IMR-90 (cell line): ENCODE results near the gene BCL7A. TPM values are rescaled to one million over a fixed set of nuclear protein-coding genes. Genes with fewer than 3 reads are reported as not detected.

ENCODE experiments used
- ATAC-seq: fragments of 200-7000 bp; cut with Tn5 transposase; 2 replicates; pipeline ENCODE4 v1.9.1; 2020; ENCODE audit warnings: low read depth, mild to moderate bottlenecking, moderate library complexity
- BruUV-seq: library from RNA; stranded (reverse); fragments of 400-500 nt; replicated peaks from 2 replicates; lab custom pipeline; 2021; lab: Mats Ljungman, UMichigan
- CTCF ChIA-PET: fragments of 300-600 bp; formaldehyde crosslinking; extraction: SDS; loops from one replicate; lab custom pipeline; 2021; ENCODE audit warnings: antibody characterized with exemption; lab: Yijun Ruan, JAX
- POLR2A ChIA-PET: fragments of 300-600 bp; sonication (Branson Sonifier 250); formaldehyde crosslinking; loops from one replicate; lab custom pipeline; 2022; ENCODE audit warnings: antibody characterized with exemption; ENCODE audit not compliant: unreplicated experiment; lab: Charles Lee
- DNase-seq: peaks from one replicate; pipeline ENCODE4 v3.0.0; 2013
- H2AFZ ChIP-seq: replicated peaks from 2 replicates; pipeline ENCODE3; 2013; ENCODE audit warnings: low read length, mild to moderate bottlenecking; ENCODE audit not compliant: poor library complexity
- H2AK5ac ChIP-seq: 2 replicates; pipeline ENCODE4 v1.6.1; 2013; ENCODE audit warnings: low read depth, low read length, inconsistent platforms
- H2AK9ac ChIP-seq: replicated peaks from 2 replicates; pipeline ENCODE3; 2013; ENCODE audit warnings: mild to moderate bottlenecking, low read depth, low read length, moderate library complexity; ENCODE audit not compliant: poor library complexity
- H2BK120ac ChIP-seq: 2 replicates; pipeline ENCODE4 v1.6.1; 2013; ENCODE audit warnings: low read depth, low read length, inconsistent platforms
- H2BK15ac ChIP-seq: 3 replicates; pipeline ENCODE4 v1.6.1; 2013; ENCODE audit warnings: low read depth, low read length, inconsistent platforms
- H2BK20ac ChIP-seq: 2 replicates; pipeline ENCODE4 v1.6.1; 2013; ENCODE audit warnings: low read depth, mild to moderate bottlenecking, inconsistent platforms, low read length, moderate library complexity
- H2BK5ac ChIP-seq: 2 replicates; pipeline ENCODE4 v1.6.1; 2013; ENCODE audit warnings: mild to moderate bottlenecking, low read depth, low read length, inconsistent platforms; ENCODE audit not compliant: poor library complexity, severe bottlenecking
- H3K14ac ChIP-seq: replicated peaks from 2 replicates; pipeline ENCODE4 v1.6.1; 2013; ENCODE audit warnings: low read depth, low read length, inconsistent platforms
- H3K18ac ChIP-seq: 2 replicates; pipeline ENCODE4 v1.6.1; 2013; ENCODE audit warnings: low read depth, low read length, control low read depth
- H3K23ac ChIP-seq: 2 replicates; pipeline ENCODE4 v1.6.1; 2013; ENCODE audit warnings: low read depth, low read length, inconsistent platforms
- H3K27ac ChIP-seq: 2 replicates; pipeline ENCODE4 v1.5.1; 2013; ENCODE audit warnings: mild to moderate bottlenecking, control low read depth, low read length; ENCODE audit not compliant: insufficient read depth
- H3K27me3 ChIP-seq: 2 replicates; pipeline ENCODE4 v1.6.1; 2013; ENCODE audit warnings: low read length; ENCODE audit not compliant: control insufficient read depth, insufficient read depth
- H3K36me3 ChIP-seq: 2 replicates; pipeline ENCODE4 v1.6.1; 2013; ENCODE audit warnings: low read length, mixed read lengths; ENCODE audit not compliant: control insufficient read depth, insufficient read depth
- H3K4ac ChIP-seq: 2 replicates; pipeline ENCODE4 v1.6.1; 2013; ENCODE audit warnings: low read depth, low read length, inconsistent platforms
- H3K4me1 ChIP-seq: 2 replicates; pipeline ENCODE4 v1.6.1; 2013; ENCODE audit warnings: low read length, mixed read lengths; ENCODE audit not compliant: control insufficient read depth, insufficient read depth
- H3K4me2 ChIP-seq: 2 replicates; pipeline ENCODE4 v1.6.1; 2013; ENCODE audit warnings: low read depth, mild to moderate bottlenecking, control low read depth, low read length, moderate library complexity
- H3K4me3 ChIP-seq: 2 replicates; pipeline ENCODE4 v1.5.1; 2013; ENCODE audit warnings: low read depth, mild to moderate bottlenecking, control low read depth, low read length, moderate library complexity; ENCODE audit not compliant: insufficient read depth
- H3K56ac ChIP-seq: 2 replicates; pipeline ENCODE4 v1.6.1; 2013; ENCODE audit warnings: low read length, inconsistent platforms; ENCODE audit not compliant: insufficient read depth; ENCODE audit errors: extremely low read depth
- H3K79me1 ChIP-seq, 2 experiments: 2 replicates each; pipeline ENCODE4 v1.6.1; 2013; ENCODE audit warnings: low read length in 2 of 2, inconsistent platforms in 1 of 2, low read depth in 1 of 2
- H3K9ac ChIP-seq: 2 replicates; pipeline ENCODE4 v1.6.1; 2013; ENCODE audit warnings: low read depth, low read length, control low read depth
- H3K9me1 ChIP-seq: 2 replicates; pipeline ENCODE4 v1.6.1; 2013; ENCODE audit warnings: low read length, inconsistent platforms; ENCODE audit not compliant: insufficient read depth
- H3K9me3 ChIP-seq: 2 replicates; pipeline ENCODE4 v1.6.1; 2013; ENCODE audit warnings: low read length; ENCODE audit not compliant: control insufficient read depth, insufficient read depth
- H4K20me1 ChIP-seq: 2 replicates; pipeline ENCODE4 v1.6.1; 2013; ENCODE audit warnings: low read length, inconsistent platforms; ENCODE audit not compliant: insufficient read depth
- H4K5ac ChIP-seq: 2 replicates; pipeline ENCODE4 v1.6.1; 2013; ENCODE audit warnings: mild to moderate bottlenecking, low read depth, low read length, control low read depth
- H4K8ac ChIP-seq, 2 experiments: 2 replicates each; pipeline ENCODE4 v1.6.1; 2013; ENCODE audit warnings: low read depth in 2 of 2, low read length in 2 of 2, control low read depth in 1 of 2, inconsistent platforms in 1 of 2
- H4K91ac ChIP-seq: 2 replicates; pipeline ENCODE4 v1.6.1; 2013; ENCODE audit warnings: low read depth, low read length, inconsistent platforms; ENCODE audit not compliant: insufficient read depth
- BHLHE40 ChIP-seq: fragments of 150-350 bp; IDR thresholded peaks from 2 replicates; pipeline ENCODE4 v1.6.1; 2016; ENCODE audit warnings: mild to moderate bottlenecking, low read depth, low read length
- CEBPB ChIP-seq: IDR thresholded peaks from 2 replicates; pipeline ENCODE4 v1.6.1; 2012; ENCODE audit warnings: low read depth, low read length, improper control_type of control experiment
- CHD1 ChIP-seq: IDR thresholded peaks from 2 replicates; pipeline ENCODE4 v1.6.1; 2012; ENCODE audit warnings: low read depth, low read length, improper control_type of control experiment
- MAFK ChIP-seq: IDR thresholded peaks from 2 replicates; pipeline ENCODE4 v1.6.1; 2012; ENCODE audit warnings: low read depth, low read length, improper control_type of control experiment
- NFE2L2 ChIP-seq: fragments of 150-350 bp; IDR thresholded peaks from 2 replicates; pipeline ENCODE4 v1.6.1; 2016; ENCODE audit warnings: low read depth, mild to moderate bottlenecking, low read length
- RAD21 ChIP-seq: IDR thresholded peaks from 2 replicates; pipeline ENCODE4 v1.6.1; 2012; ENCODE audit warnings: low read length, improper control_type of control experiment
- RCOR1 ChIP-seq: IDR thresholded peaks from 2 replicates; pipeline ENCODE4 v1.6.1; 2012; ENCODE audit warnings: mild to moderate bottlenecking, low read length, improper control_type of control experiment; ENCODE audit not compliant: insufficient replicate concordance
- RFX5 ChIP-seq: IDR thresholded peaks from 2 replicates; pipeline ENCODE4 v1.8.0; 2012; ENCODE audit warnings: low read depth, mild to moderate bottlenecking, low read length, moderate library complexity
- WGBS, 2 experiments: methylation state at CpG; one replicate each; pipeline versions ENCODE4 v1.1.5 to v1.1.7; 2013; ENCODE audit warnings: missing lambda C conversion rate in 2 of 2; ENCODE audit not compliant: insufficient read length in 1 of 2; ENCODE audit errors: extremely low coverage in 2 of 2; 5-methylcytosine and 5-hydroxymethylcytosine counted together
- dilution Hi-C: fragments of 300-500 bp; cut with HindIII; formaldehyde crosslinking; loops from one replicate; pipeline ENCODE4 v1.14.3; 2018; ENCODE audit warnings: low sequenced_read_pairs; ENCODE audit not compliant: unreplicated experiment
- in situ Hi-C: fragments of 300-500 bp; cut with MboI; formaldehyde crosslinking; loops from 3 replicates; pipeline ENCODE4 v1.14.3; 2019; ENCODE audit warnings: low sequenced_read_pairs, inconsistent platforms, mixed read lengths
- intact Hi-C: fragments of 100-400 bp; cut with micrococcal nuclease; formaldehyde crosslinking; loops from 2 replicates; pipeline ENCODE4 v1.10.0; 2022
- polyA plus RNA-seq, 3 experiments: library from polyadenylated mRNA; depleted of rRNA; stranded (reverse); fragments of >200 nt; gene quantifications; 2 replicates each; pipeline ENCODE4 v1.2.3, GENCODE V29; 2012; ENCODE audit warnings: low replicate concordance in 1 of 3
- total RNA-seq: library from RNA; depleted of rRNA; stranded (reverse); fragments of >200 nt; gene quantifications from 2 replicates; pipeline ENCODE4 v1.2.3, GENCODE V29; 2012
- TF ChIP-seq, protein P1 (sequence below): fragments of 150-350 bp; IDR thresholded peaks from 2 replicates; pipeline ENCODE4 v1.6.1; 2016; ENCODE audit warnings: low read depth, mild to moderate bottlenecking, low read length, moderate library complexity, borderline replicate concordance
- TF ChIP-seq, protein P2 (sequence below): conservative IDR thresholded peaks from 2 replicates; pipeline ENCODE4 v1.5.1; 2012; ENCODE audit warnings: mild to moderate bottlenecking, low read depth, low read length, improper control_type of control experiment
- TF ChIP-seq, protein P3 (sequence below): fragments of 150-350 bp; IDR thresholded peaks from 2 replicates; pipeline ENCODE4 v1.6.1; 2017; ENCODE audit warnings: mild to moderate bottlenecking, antibody characterized with exemption, low read length, low read depth

The BCL7A gene
- total and polyA plus RNA-seq, 2 of the 4 experiments (the other 2 are of a cell fraction), result 5.6 to 7.9 TPM

DNA sequence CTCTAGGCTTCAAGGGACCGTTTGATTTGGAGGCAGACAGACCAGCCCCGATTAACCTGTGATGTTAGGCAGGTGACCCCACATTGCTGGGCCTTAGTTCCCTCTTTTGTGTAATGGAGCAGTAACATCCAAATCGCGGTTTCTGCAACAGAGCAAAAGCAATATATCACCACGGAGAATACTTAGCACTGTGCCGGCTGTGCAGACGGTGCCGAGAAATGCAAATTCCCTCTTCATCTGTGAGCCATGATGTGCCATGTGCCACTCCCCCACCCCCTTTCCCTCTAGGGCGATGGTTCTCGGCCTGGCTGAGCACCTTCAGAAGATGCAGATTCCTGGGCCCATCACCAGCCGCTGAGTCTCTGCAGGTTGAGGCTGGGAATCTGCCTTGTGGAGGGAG is 10.9 kb downstream of the BCL7A start (continued):
- TF ChIP-seq, protein P1, sequence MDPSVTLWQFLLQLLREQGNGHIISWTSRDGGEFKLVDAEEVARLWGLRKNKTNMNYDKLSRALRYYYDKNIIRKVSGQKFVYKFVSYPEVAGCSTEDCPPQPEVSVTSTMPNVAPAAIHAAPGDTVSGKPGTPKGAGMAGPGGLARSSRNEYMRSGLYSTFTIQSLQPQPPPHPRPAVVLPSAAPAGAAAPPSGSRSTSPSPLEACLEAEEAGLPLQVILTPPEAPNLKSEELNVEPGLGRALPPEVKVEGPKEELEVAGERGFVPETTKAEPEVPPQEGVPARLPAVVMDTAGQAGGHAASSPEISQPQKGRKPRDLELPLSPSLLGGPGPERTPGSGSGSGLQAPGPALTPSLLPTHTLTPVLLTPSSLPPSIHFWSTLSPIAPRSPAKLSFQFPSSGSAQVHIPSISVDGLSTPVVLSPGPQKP, result no peak
- no peak for TF ChIP-seq CHD1
- no peak for TF ChIP-seq RFX5

DNA sequence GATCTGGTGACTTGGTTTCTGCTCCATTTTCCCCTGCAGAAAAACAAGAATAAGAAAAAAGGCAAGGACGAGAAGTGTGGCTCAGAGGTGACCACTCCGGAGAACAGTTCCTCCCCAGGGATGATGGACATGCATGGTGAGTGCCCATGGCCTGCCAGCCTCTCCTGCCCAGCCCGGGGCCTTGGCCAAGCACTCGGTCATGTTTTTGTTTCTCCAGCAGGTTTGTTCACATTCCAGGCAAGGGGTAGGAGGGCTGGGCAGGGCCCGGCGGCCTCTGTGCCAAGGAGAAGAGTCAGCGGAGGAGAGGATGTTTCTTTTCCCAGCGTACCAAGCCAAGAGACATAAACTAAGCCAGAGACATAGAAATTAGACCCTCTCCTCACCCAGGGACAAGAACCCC is 13.6 kb downstream of the BCL7A start:
- no peaks in the 10 kb centered on the region for H3K9me1 ChIP-seq
- dilution Hi-C loops, result no loop called here

More for the DNA sequence above, 13.6 kb downstream of the BCL7A start:
- Histone ChIP-seq H2BK20ac (no peak overlapping the region), H4K5ac (no peak overlapping the region), H3K27ac (no peak overlapping the region), H3K4ac (no peak overlapping the region), H3K36me3 (peaks cover 4% of the 10 kb centered on the region; the same call in 1 of the 2 replicates), H3K18ac (no peak overlapping the region), H3K79me1 (peaks cover 10 to 24% of the 10 kb centered on the region in 2 experiments), H2AK9ac (no peak overlapping the region), H2AFZ (no peak overlapping the region), H3K4me1 (no peaks in the 10 kb centered on the region), H3K14ac (no peak overlapping the region), H4K91ac (no peak overlapping the region), H3K23ac (no peak overlapping the region), H3K9me3 (no peaks in the 10 kb centered on the region), H4K8ac (no peak overlapping the region), H3K4me3 (no peak overlapping the region), H3K27me3 (no peaks in the 10 kb centered on the region), H4K20me1 (0 out of 2 replicates have a peak, but pooled peaks cover 4% of the 10 kb centered on the region), H2BK120ac (no peak overlapping the region), H2AK5ac (no peak overlapping the region), H3K56ac (no peak overlapping the region), H3K9ac (no peak overlapping the region), H2BK15ac (no peak overlapping the region), H2BK5ac (no peak overlapping the region), H3K4me2 (no peak overlapping the region)
- 90% methylated on average over 4 of the region's 8 CpGs; no CpG with 5 or more reads in 1 of the 2 experiments for WGBS, 2 experiments
- DNase-seq (no peak), ATAC-seq (no peak)
- in situ Hi-C loops, result no loop called here
- ChIA-PET CTCF (no interaction called here), POLR2A (no interaction called here)
- intact Hi-C loops, result no loop called here
- BruUV-seq, result no TSS peak
- no peak for TF ChIP-seq RAD21
- TF ChIP-seq, protein P2, sequence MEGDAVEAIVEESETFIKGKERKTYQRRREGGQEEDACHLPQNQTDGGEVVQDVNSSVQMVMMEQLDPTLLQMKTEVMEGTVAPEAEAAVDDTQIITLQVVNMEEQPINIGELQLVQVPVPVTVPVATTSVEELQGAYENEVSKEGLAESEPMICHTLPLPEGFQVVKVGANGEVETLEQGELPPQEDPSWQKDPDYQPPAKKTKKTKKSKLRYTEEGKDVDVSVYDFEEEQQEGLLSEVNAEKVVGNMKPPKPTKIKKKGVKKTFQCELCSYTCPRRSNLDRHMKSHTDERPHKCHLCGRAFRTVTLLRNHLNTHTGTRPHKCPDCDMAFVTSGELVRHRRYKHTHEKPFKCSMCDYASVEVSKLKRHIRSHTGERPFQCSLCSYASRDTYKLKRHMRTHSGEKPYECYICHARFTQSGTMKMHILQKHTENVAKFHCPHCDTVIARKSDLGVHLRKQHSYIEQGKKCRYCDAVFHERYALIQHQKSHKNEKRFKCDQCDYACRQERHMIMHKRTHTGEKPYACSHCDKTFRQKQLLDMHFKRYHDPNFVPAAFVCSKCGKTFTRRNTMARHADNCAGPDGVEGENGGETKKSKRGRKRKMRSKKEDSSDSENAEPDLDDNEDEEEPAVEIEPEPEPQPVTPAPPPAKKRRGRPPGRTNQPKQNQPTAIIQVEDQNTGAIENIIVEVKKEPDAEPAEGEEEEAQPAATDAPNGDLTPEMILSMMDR, result no peak
- no peak for TF ChIP-seq MAFK
- no peak for TF ChIP-seq CHD1
- TF ChIP-seq RCOR1, result no peak
- TF ChIP-seq, protein P3, sequence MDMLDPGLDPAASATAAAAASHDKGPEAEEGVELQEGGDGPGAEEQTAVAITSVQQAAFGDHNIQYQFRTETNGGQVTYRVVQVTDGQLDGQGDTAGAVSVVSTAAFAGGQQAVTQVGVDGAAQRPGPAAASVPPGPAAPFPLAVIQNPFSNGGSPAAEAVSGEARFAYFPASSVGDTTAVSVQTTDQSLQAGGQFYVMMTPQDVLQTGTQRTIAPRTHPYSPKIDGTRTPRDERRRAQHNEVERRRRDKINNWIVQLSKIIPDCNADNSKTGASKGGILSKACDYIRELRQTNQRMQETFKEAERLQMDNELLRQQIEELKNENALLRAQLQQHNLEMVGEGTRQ, result no peak
- TF ChIP-seq, protein P1, result no peak
- no peak for TF ChIP-seq NFE2L2
- no peak for TF ChIP-seq BHLHE40
- TF ChIP-seq CEBPB, result no peak
